Ishikawa (cell line): ENCODE results near the gene CYFIP2.

Experiments
- CREB1 ChIP-seq: IDR thresholded peaks from 2 replicates; pipeline ENCODE4 v1.6.1; 2012; ENCODE audit warnings: low read depth
- EGR1 ChIP-seq: IDR thresholded peaks from 2 replicates; pipeline ENCODE4 v1.6.1; 2012
- EP300 ChIP-seq: IDR thresholded peaks from 2 replicates; pipeline ENCODE4 v1.6.1; 2012; ENCODE audit warnings: borderline replicate concordance
- NFIC ChIP-seq: IDR thresholded peaks from 2 replicates; pipeline ENCODE4 v1.6.1; 2012
- RAD21 ChIP-seq: IDR thresholded peaks from 2 replicates; pipeline ENCODE4 v1.6.1; 2012; ENCODE audit warnings: low read depth
- TAF1 ChIP-seq: IDR thresholded peaks from 2 replicates; pipeline ENCODE4 v1.6.1; 2012; ENCODE audit warnings: low read depth, mild to moderate bottlenecking
- YY1 ChIP-seq: IDR thresholded peaks from 2 replicates; pipeline ENCODE4 v1.6.1; 2012; ENCODE audit warnings: low read depth
- ZBTB7A ChIP-seq: IDR thresholded peaks from 2 replicates; pipeline ENCODE4 v1.6.1; 2012; ENCODE audit warnings: low read depth
- TF ChIP-seq, protein P1 (sequence below): IDR thresholded peaks from 2 replicates; pipeline ENCODE4 v1.6.1; 2012
- TF ChIP-seq, protein P2 (sequence below): IDR thresholded peaks from 2 replicates; pipeline ENCODE4 v1.6.1; 2012
- TF ChIP-seq, protein P3 (sequence below): IDR thresholded peaks from 2 replicates; pipeline ENCODE4 v1.6.1; 2012; ENCODE audit warnings: low read depth, mild to moderate bottlenecking

DNA sequence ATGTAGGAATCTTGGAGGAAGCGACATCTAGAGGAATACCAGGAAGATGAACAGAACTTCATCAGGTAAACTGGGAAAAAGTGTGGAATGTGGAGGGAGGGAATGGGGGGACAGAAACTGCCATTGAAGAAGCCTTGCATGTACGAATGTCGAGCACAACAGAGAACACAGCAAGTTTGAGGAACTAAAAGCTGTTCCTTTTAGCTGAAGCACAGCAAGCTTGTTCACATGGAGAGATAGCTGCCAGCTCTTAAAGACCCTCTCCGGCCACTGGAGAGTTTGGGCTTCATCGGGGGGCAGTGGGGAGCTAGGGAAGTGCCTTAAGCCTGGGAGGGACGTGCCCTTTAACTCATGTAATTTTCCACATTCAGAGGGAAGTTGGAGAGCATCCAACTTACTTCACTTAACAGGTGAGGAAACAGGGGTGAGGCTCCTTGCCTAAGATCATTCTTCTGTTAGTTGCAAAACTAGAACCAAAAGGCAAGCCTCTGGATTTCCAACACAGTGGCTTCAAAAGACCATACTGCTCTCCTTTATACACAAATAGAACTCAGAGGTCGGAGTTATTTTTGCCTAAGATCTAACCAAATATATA, 2.3 kb upstream of the CYFIP2 start:
- TF ChIP-seq YY1: no peak
- TF ChIP-seq, protein P1, sequence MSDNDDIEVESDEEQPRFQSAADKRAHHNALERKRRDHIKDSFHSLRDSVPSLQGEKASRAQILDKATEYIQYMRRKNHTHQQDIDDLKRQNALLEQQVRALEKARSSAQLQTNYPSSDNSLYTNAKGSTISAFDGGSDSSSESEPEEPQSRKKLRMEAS: no peak
- no peak for TF ChIP-seq CREB1
- no peak for TF ChIP-seq NFIC
- no peak for TF ChIP-seq EP300
- TF ChIP-seq RAD21: no peak
- TF ChIP-seq TAF1: no peak
- TF ChIP-seq, protein P2, sequence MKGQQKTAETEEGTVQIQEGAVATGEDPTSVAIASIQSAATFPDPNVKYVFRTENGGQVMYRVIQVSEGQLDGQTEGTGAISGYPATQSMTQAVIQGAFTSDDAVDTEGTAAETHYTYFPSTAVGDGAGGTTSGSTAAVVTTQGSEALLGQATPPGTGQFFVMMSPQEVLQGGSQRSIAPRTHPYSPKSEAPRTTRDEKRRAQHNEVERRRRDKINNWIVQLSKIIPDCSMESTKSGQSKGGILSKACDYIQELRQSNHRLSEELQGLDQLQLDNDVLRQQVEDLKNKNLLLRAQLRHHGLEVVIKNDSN: no peak
- TF ChIP-seq, protein P3, sequence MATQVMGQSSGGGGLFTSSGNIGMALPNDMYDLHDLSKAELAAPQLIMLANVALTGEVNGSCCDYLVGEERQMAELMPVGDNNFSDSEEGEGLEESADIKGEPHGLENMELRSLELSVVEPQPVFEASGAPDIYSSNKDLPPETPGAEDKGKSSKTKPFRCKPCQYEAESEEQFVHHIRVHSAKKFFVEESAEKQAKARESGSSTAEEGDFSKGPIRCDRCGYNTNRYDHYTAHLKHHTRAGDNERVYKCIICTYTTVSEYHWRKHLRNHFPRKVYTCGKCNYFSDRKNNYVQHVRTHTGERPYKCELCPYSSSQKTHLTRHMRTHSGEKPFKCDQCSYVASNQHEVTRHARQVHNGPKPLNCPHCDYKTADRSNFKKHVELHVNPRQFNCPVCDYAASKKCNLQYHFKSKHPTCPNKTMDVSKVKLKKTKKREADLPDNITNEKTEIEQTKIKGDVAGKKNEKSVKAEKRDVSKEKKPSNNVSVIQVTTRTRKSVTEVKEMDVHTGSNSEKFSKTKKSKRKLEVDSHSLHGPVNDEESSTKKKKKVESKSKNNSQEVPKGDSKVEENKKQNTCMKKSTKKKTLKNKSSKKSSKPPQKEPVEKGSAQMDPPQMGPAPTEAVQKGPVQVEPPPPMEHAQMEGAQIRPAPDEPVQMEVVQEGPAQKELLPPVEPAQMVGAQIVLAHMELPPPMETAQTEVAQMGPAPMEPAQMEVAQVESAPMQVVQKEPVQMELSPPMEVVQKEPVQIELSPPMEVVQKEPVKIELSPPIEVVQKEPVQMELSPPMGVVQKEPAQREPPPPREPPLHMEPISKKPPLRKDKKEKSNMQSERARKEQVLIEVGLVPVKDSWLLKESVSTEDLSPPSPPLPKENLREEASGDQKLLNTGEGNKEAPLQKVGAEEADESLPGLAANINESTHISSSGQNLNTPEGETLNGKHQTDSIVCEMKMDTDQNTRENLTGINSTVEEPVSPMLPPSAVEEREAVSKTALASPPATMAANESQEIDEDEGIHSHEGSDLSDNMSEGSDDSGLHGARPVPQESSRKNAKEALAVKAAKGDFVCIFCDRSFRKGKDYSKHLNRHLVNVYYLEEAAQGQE: no peak
- no peak for TF ChIP-seq EGR1
- no peak for TF ChIP-seq ZBTB7A
